Stimulated activated CD8-positive, alpha-beta memory T cell treated with anti-CD3 and anti-CD28 coated beads, Interleukin-2, amount 100 ng/mL, for 48 hours (primary cell): ENCODE data around the gene MOB3B.
"Not testable (repeated sequence)": the region's sequence is repeated elsewhere in the genome, so short reads cannot be mapped to it uniquely, and the experiment has no call there.

ENCODE experiments used
- DNase-seq, 2 donors: peaks; one replicate each; pipeline ENCODE4 v3.0.0-alpha.2; 2020; ENCODE audit warnings: low read depth in 2 of 2

MOB3B gene

DNA sequence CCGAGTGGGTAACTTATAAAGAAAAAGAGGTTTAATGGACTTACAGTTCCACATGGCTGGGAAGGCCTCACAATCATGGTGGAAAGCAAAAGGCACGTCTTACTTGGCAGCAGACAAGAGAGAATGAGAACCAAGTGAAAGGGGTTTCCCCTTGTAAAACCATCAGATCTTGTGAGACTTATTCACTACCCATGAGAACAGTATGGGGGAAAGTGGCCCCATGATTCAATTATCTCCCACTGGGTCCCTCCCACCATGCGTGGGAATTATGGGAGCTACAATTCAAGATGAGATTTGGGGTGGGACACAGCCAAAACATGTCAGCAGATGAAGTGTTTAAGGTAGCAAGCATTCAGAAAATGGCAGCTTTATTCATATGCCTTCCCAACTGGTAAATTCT, 81.3 kb downstream of the MOB3B start:
- DNase-seq = not testable (repeated sequence)

DNA sequence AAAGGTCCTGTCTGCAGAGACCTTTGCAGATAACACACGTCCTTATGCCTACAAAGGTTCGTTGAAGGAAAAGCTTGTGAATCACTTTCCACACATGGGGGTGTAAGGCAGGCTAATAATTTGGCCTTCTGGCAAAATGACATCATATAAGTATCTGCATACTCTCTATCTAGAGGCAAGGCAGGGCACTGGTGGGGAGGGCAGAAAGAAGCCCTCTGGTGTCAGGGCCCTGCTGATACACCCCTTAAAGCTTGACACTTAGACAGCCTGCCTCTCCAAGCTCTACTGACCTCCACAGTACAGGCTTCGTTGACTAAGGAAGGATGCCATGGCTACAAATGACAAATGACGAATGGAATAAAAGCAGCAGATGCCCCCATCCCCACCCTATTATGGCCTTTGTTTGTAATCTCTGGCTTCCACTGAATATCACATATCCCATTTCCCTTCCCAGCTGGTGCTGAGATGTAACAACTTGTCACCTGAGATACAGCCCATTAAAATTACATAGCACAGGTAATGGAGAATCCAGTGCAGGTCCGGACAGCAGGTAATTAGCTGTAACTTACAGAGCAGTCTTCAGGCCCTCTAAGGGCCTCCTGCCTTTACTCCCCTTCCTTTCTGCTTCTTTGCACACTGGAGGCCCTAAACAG, 82.5 kb downstream of the MOB3B start:
- no peak for DNase-seq

DNA sequence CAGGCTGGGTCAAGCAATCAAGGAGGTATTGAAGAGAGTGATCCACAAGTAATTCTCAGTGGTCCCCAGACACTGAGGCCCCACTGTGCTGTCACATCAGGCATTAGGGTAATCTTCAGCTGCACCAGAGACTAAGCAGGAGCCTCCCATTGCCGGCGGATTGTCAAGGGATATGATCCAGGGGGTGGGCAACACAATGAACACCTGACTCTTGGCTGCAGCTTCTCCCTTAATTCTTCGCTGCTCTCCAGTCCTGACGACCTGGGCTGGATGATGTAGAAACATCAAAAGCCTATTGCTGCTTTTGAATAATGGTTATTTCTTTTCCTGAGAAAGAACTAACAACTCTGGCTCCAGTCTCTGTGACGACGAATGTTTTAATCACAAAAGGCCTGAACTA, 83.9 kb downstream of the MOB3B start:
- no peak for DNase-seq

DNA sequence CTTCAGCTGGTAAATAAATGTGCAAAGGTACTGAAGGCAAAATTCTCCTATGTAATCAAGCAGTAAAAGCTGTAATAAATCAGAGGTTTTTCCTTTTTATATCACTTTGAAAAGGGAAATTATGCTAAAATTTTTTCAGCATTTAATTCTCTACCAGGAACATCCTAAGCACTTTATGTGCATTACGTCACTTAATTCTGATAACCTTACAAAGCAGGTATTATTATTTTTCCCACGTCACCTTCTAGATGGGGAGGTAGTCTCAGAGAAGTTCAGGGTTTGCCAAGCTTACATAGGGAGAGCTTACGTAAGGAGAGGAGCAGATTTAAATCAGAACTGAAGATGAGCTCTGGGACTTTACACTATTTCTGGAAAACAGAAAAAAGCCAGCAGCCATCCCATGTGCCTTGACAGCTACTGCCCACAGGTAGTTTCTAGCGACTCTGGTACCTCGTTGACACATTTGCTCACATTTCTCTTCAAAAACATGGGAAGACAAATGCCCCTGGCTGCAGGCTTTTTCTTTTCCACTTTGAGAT, 84.5 kb downstream of the MOB3B start:
- no peak for DNase-seq

DNA sequence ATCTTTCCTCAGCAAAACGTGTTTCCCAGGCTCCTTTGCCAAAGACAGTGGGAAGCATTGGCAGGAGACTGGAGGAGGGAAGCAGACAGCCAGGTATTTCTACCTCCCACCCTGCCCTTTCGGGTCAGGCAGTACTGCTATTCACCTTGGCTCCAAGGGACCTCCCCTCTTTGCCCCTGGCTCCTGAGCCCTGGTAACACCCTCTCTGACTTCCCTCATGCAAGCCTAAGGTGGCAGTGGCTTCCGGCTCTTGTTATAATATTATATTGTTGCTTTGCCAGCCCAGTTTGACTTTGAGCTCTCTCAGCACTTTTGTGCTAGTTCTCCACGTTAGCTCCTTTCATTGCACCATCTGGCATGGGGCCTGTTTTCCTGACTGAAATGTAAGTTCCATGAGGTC, 87.2 kb downstream of the MOB3B start:
- DNase-seq = no peak

DNA sequence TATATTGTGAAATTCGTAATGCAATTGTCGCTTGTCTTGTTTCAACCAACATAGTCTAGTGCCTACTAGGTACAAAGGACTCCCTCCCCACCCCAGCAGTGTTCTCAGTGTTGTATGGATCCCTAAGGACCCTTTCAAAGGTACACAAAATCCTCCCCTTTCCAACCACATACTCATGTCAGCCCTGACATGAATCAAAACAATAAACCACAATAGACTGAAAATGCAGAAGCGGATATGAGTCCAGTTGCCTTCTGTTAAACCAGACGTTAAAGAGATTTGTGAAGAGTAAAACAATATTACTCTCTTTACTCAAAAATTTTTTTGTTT, 87.9 kb downstream of the MOB3B start:
- no peak for DNase-seq

DNA sequence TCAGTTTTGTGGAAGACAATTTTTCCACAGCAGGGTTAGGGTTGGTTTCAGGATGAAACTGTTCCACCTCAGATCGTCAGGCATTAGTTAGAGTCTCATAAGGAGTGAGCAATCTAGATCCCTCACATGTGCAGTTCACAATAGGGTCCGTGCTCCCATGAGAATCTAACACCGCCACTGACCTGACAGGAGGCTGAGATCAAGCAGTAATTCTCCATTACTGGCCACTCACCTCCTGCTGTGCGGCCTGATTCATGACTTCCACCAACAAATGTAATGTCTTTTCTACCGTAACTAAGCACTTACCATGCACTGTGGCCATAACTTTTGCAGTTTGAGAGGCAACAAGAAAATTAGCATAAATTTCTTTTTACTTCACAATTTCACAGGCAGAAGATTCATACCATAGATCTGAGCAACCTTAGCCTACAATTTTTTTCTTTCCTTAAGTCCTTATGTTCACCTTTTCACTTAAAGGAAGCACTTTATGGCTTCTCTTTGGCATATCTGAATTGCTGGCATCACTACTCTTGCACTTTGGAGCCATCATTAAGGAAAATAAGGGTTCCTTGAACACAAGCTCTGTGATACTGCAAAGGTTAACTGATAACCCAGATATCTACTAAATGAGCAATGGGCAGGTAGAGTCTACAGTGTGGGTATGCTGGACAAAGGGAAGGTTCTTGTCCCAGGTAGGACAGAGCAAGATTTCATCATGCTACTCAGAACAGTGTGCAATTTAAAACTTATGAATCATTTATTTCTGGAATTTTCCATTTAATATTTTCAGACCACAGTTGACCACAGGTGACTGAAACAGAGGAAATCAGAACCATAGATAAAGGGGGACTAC, 88.5 kb downstream of the MOB3B start:
- no peak for DNase-seq

DNA sequence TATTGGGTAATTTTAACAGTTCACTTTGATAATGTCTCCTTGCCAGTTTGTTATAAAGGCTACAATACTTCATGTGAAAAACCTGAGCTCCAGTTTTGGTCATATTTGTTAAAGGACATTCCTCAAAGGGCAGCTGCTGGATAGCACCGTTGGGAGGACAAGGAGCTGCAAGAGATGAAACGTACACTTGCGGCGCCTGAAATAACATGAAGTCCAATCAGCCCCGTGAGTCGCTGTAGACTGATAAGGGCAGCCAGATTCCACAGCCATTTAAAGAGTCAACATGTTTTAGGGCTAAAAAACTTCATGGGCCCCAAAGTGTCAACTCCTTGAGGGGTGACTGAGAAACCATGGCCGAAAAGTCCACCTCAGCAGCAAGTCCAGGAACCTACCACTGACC, 91.1 kb downstream of the MOB3B start:
- no peak for DNase-seq

DNA sequence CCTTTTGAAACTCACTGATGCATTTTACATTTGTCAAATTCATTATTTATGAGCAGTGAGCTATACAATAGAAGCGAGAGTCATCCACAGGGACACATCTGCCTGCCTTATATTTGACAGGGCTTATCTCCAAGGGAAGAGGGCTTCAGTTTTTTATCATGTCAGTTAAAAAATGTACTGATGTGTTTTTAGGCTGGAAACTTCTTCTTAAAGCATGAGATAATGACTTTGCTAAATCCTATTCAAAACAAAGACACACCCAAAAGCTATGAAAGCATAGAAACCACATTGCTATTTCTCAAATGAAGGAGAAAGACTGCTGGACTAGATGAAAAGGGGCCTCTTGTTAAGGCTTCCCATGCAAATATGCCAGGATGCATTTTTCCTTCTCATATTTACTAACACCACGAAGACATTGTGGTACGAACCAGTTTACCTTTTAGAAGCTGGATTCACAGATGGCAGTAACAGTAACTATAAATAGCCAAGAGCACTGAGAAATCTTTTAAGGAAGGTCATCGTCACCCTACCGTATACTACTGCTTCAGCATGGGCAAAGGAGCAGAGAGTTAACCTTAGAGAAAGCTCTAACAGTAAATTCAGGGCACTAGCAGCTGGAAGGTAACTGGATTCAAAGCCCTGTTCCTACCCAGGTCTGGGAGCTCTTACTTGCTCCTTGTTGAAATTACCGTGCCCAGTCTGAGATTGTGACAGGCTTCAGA, 91.8 kb downstream of the MOB3B start:
- no peak for DNase-seq

DNA sequence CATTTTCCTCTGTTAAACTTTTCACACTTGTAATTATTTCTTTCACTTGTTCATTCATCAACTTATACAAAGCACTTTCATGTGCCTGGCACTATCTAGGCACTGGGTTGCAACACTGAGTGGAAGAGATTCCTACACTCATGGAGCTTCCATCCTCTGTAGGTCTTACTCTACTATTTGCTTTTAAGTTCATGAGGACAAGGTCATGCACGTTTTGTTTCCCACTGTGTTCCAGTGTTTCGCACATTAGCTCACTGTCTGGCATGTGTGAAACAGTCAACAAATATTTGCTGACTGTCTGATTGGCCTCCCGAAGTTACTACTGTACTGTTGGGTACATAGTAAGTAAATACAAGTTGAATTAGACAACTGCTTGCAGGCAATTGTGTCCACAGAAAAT, 93.4 kb downstream of the MOB3B start:
- no peak for DNase-seq

DNA sequence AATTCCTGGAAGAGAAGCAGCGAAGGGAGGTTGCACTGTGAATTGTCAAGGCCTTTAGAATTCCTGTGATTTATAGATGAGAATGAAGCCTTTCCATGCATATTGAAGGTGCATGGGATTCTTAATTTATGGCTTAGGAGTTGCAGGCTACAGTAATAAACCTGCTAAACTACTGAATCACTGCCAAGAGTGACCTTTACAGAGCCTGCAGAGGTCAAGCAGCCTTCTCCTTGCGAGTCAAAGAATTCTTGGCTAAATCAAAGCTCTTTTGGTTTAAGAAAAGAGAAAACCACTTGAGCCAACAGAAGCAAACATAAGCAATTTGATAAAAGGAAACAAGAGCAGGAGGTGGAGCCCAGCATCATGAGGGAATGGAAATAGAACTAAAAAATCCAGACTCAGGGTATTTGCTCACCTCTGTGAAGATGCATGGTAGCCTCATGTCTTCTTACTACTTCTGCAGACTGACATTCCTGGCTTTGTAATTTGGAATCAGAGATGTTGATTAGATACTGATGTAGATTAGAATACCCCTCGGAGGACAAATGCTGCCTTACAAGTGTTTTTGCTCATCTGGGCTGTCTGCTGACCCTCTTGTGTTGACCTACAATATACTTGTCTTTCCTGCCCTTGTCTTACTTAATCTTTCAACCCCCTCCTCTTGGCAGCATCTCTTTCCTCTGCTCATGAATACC, 95.8 kb downstream of the MOB3B start:
- no peak for DNase-seq

DNA sequence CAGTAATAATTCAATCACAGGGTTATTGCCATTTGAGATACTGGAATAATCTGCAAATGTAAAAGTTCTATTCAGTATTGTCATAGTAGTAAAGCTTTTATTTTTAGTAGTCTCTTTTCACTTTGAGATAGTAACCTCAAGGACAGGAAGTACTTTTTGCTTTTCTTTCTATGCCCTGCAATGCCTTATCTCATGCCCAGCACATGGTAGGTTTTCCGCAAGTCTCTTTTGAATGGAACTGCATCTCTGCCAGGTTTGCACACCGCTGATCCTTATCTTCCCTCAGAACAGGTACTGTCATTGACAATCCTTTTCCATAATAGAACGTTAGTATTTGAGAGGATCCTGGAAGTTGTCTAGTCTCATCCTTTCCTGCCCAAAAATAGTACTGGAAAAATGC, 97.3 kb downstream of the MOB3B start:
- DNase-seq = no peak

DNA sequence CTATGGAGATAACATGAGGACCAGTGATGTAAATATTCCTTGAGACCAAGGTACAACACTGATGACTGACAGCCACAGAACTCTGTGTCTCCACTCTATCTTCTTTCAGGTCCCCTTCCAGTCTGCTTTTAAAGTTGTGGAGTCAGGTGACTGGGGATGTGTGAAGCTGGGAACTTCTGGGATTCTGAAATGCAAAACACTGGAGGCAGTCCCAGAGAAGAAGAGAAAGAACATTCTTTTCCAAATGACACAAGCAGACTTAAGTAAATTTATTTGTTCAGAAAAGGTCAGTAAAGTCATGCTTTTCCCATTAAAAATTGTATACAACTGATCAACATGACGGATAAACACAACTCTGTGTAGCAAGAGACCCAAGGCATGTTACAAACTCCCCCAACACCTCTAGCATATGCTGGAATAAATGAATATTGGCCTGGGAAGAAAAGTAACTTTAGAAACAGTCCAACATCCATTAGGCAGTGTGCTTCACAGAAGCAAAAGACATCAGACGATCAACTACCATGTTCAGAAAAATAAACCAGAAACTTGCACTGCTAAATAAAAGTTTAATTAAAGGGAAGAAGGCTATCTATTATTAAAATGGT, 98.0 kb downstream of the MOB3B start:
- no peak for DNase-seq

DNA sequence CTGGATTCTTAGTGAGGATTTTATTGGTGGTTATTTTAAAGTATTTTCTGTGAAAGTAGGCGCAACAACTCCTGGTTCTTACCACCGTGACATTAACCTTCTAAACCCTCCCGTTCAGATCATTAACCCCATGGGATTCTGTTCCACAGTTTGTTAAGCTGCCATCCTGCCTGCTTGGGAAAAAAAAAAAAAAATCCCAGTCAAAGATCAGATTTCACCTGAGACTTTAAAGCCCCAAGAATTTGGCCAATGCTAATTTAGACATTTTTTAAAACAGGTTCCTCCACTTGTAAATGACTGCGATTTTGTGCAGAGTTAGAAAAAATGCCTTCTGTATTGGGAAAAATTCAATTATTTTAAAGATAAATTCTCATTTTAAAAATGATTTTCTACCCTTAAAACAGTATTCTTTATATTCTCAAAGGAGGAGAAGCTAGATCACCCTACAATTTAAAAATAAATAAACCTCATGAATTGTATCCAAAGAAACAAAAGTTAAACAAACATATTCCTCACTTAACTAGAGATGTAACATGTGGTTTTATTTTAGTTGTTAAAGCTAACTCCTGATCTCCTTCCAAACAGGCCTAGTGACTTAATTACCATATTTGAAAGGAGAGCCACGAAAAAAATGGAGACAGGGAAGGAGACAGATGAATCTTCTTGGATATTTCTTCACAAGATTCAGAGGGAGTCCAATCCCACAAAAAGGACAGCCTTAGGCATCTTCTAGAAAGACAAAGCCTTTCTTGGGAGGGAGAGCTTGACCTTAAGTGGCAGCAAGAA, 98.7 kb downstream of the MOB3B start:
- DNase-seq = no peak

DNA sequence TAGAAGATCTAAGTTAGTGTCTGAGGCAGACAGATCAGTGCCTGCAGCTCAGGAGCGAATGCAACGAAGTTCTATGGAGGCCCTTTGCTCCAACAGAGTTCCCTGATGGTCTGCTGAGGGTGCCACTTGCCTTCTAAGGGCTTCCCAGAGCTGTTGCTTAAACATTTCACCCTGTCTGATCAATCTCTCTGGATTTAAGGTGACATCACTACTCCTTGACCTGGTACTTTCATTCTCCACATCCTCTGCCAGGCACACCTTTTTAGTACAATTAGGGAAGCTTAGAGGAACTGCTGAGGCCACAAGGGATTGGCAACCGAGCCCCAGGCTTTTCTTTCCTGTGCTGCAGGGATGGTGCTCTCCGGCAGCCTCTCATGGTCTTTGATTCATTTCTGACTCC, 99.7 kb downstream of the MOB3B start:
- DNase-seq = no peak

DNA sequence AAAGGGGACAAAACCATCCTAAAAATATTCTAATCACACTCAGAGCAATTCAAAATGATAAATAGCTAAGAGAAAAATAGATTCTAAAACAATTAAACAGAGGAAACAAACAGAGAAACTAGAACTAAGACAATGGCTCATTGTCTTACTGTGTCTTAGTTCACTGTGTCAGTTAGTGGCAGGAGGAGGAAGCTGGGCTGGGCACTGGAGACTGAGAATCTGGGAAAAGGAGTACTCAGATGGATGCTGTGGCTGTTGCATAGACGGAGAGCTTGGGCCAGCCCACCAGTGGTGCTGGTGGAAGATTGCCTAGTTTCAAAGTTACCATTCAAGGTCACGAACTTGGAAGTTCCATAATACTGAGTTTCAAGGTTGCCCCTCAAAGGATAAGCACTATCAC, 100.2 kb downstream of the MOB3B start:
- DNase-seq = no peak

DNA sequence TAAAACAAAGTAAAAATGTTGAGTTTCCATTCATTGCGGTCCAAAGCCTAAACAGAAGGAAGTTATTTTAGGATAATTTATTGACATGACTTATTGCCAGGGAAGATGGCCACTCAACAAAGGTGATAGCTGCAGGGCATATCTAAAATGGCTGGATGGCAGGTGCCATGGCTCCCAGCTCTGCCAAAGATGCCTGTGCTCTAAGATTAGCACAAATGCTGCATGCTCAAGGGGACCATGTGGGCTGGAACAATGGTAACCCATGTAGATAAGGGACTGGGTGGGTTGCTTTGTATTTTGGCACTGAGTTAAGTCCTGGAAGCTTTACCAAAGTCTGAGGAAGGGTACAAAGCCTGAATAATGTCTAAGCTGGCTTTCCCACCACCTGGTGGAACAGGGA, 101.1 kb downstream of the MOB3B start:
- DNase-seq = no peak

DNA sequence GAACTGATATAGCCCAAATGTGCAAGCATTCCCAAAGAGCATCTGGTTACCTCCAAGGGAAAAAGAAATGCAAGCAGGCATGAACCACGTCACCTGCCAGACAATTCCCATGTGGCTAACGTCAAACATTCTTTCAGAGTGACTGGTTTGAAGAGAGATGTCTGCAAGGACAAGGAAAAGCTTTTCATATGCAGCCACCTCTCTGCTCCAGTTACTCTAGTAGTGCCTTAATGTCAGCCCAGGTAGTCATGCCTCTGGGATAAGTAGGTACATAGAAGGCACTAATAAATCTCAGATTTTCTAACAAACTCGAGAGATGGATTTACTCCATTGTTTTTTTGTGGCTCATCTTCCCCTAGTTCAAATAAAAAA, 102.4 kb downstream of the MOB3B start:
- no peak for DNase-seq

DNA sequence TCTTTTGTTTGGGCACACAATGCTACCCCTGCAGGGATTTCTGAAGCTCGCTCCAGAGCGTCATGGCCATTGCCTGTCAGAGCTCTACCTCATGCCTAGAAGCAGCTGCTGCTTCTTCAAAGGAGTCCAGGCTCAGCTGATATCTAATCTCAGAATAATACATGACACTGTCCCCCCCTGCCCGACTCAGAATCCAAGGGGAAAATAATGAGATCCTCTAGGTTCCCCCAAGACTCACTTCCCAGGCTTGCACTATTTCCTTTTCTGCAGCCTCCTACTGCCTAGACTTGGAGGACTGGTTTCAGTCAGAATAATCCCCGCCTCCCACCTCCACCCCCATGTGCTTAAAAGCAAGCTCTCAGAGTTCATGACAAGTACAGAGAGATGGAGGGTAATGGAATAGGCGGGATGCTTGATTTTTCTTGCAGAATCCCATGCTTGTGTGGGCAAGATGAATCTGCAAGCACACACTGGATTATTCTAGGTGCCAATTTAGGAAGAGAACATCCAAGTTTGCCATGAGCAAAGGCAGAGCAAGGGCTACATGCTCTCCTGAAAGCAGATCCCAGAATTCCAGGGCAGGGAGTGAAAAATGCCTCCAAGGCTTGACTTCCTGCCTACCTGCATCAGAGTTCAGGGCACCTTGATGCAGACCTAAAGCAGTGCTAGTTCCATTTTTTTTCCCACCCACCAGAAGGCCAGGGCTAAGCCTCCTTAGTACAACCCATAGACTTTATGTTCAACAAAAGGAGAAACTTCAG, 102.9 kb downstream of the MOB3B start:
- no peak for DNase-seq

DNA sequence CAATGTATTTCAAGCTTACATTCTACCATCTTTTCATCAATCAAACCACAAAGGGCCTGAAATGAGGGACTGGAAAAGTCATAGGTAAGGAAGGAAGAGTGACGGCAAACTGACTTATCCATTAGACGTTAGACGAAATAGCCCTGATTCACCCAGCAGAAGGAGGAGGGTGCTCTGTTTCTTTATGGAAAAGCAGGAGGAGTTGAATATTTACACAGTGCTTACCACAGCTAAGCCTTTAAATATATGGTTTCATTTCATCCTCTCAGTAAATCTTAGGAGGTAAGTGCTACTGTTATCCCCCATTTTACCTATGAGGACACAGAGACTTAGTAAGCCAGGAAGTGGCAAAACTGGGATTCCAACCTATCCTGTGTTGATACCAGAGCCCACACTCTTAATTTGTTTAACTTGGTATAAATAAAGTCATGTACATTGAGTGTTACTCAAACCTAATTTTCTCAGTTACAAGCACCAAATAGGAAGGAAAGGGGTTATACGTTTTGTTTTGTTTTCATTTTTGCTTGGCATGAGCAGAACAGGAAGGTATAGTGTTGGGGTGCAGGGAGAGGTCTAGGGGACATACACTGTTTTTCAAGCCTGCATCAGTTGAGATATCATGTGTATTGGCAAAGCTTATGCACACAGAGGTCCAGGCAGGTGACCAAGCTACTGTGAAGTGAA, 103.6 kb downstream of the MOB3B start:
- DNase-seq = no peak
